Left lobe of liver (tissue), 2 donors: ENCODE results near the gene PICK1. TPM values are rescaled to one million over a fixed set of nuclear protein-coding genes. Genes with fewer than 3 reads are reported as not detected.
"Not testable (repeated sequence)": the region's sequence is repeated elsewhere in the genome, so short reads cannot be mapped to it uniquely, and the experiment has no call there.

Source experiments
- ATAC-seq: fragments of 200-7000 bp; cut with Tn5 transposase; one replicate; pipeline ENCODE4 v1.9.1; 2020; ENCODE audit warnings: mild to moderate bottlenecking, moderate library complexity
- DNase-seq: peaks from one replicate; pipeline ENCODE4 v3.0.0-alpha.2; 2020; ENCODE audit warnings: low spot score
- total RNA-seq: library from RNA; stranded (reverse); gene quantifications from one replicate; pipeline ENCODE4 v1.2.1, GENCODE V29; 2021
- donor health status: DM: no; HTN: no; CAD: no; lungs with moderate emphysema.
- donor health status: DM: no; HTN: yes; CAD: no.

PICK1 gene
- total RNA-seq, 1 donor from 2014 or later = 16.8 TPM

DNA sequence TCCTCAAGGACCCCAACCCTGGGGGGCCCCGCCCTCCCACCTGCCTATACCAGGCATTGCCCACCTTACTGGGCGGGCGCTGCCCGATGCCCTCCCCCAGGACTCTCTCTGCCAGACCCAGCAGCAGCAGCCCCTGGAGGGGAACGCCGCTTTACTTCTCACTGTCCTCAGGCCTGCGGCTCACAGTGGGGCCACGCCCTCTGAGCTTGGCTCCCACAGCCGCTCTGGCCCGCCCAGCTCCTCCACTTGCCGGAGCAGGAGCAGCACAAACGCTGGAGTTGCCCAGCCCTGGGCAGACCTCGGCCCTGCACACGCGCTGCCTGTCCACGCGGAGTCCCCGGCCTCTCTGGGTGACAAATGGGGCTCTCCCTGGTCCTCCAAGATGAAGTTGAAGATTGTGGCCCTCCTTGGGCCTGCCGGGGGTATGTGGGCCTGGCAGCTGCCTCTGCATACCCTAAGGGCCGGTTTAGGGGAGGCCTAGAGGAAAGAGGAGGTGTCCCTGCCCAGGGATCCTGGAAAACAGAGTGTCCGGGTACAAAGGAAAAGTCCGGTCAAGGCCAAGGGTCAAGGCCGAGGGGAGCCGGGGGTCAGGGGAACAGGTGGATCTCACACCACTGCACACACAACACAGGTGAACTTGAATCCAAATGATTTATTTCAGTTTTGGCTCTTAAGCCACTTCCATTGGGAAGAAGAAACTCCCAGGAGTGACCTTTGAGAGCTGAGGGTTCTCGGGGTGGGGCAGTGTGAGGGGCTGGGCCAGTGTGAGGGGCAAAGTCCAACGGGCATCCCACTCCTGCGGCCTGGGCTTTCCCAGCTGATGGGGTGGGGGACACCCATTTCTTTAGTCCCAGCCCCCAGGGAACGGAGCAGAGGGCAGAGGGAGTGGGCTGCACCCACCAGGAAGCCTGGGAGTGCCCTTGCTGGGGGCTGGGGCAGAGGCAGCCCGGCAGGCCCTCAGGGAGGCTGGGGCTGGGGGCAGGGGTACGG, 54.0 kb downstream of the PICK1 start:
- ATAC-seq (no peak), DNase-seq (no peak)

GRCh38 chr22:38111925-38112355, 54.7 kb downstream of the PICK1 start:
- ATAC-seq = no peak

DNA sequence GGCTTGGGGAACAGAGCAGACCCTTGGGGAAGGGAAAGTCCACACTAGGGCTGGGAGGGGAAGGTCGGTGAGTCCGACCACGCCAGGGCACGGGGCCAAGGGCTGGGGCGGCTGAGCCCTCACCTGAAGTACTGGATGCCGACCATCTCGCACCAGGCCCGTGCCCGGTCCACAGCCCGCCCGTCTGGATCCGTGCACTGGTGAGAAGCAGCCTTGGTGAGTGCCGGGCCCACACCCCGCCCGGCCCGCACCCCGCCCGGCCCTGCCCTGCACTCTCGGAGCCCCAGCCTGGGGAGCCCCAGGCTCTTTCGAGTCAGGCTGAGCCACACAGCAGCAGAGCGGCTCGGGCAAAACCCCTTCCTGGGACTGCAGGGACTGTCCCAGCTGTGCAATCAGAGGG, 55.2 kb downstream of the PICK1 start:
- no peak for ATAC-seq
- DNase-seq = no peak

More at GRCh38 chr22:38111925-38112355, 54.7 kb downstream of the PICK1 start:
- DNase-seq = no peak

DNA sequence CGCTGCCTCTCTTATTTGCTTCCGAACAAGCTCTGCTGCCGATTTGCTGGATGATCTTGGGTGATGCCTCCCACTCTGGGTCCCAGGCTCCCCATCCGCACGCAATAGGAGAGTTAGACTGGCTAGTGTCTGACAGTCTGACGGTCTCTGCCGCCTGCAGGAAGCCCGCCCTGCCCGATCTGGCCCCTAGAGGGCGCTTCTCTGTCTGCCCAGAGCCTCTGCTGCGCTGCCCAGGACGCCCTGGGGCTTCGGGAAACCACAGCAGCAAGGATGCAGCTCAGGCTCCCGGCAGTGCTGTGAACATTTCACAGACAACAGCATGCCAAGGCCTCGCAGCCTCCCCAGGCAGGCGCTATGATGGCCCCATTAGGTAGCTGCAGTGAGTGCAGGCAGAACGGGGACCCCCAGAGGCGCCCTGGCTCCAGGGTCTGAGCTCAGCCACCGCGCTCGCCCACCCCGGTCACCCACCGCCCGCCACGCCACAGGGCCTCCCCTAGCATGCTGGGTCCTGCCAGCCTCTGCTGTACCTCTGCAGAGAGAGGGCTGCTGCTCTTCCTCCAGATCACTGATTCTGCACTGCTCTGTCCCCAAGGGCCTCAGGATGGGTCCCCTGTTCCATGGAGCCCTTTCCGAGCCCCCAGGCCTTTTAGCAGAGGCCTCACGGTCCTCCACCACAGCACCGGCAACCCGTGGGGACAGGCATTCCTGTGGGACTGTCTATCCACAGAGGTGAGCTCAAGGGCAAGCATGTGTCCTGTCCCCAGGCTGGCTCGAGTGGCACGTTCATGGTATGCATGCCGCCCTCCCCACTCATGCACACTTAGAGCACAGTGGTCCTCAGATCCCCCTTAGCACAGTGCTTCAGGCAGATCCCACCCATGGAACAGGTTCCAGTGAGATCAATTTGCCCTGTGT, 57.5 kb downstream of the PICK1 start:
- DNase-seq (peak; percentile 86), ATAC-seq (peak; percentile 94)

- DNase-seq (no peak), ATAC-seq (no peak)
Observed at GRCh38 chr22:38115423-38116205, 58.4 kb downstream of the PICK1 start.

DNA sequence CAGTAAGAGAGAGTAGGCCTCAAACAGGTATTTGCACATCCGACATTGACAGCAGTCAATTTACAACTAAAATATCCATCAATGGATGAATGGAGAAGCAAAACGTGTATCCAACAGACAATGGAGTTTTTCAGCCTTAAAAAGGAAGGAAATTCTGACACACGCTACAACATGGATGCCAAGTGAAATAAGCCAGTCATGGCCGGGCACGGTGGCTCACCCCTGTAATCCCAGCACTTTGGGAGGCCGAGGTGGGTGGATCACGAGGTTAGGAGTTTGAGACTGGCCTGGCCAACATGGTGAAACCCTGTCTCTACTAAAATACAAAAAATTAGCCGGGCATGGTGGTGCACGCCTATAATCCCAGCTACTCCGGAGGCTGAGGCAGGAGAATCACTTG, 60.4 kb downstream of the PICK1 start:
- ATAC-seq, DNase-seq: not testable (repeated sequence)

- DNase-seq = no peak
- no peak for ATAC-seq
Observed at GRCh38 chr22:38118182-38118581, 61.0 kb downstream of the PICK1 start.

GRCh38 chr22:38118747-38119146, 61.5 kb downstream of the PICK1 start:
- not testable (repeated sequence) for ATAC-seq, DNase-seq

- DNase-seq (no peak), ATAC-seq (no peak)
Observed at GRCh38 chr22:38120359-38121110, 63.3 kb downstream of the PICK1 start.

DNA sequence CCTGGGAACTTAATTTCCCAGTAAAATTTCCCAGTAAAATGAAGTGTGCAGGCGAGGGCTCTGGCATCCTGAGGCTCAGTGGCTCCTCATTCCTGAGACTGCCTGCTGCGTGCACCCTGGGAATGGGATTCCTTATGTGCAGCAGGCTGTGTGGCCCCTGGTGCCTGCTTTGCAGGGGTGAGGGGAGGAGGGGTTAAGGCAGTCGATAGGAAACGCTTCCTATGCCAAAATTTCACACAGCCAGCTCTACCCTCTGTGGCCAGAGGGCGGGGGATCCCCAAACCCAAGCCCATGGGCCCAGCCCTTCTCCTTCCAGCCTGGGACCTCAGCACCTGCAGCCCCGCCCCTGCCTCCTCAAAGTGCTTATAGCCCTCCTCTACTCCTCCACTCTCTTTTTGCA, 65.4 kb downstream of the PICK1 start:
- no peak for DNase-seq
- no peak for ATAC-seq

GRCh38 chr22:38124236-38124974, 67.2 kb downstream of the PICK1 start:
- no peak for ATAC-seq
- DNase-seq = no peak

DNA sequence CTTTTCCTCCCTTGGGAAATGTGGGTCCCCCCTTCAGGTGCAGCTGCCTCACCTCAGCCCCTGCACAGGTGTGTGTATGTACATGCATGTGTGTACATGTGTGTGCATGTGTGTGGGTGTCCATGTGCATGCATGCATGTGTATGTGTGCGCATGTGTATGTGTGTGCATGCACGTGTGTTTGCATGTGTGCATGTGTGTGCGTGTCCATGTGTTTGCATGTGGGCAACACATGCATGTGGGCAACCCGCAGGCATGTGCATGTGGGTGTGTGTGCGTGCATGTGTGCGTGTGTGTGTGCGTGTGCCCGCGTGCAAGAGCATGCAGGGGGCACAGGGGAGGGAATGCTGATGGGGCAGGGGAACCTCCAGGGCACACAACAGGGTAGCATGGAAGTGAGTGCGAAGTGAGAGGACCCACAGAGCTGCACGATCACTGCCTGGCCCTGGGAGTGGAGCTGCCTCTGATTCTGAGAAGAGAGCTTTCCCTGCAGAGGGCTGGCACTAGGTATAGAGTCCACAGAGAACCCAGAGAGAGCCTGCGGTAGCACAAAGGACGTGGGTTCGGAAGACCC, 67.9 kb downstream of the PICK1 start:
- DNase-seq = no peak
- ATAC-seq = no peak

Other genes starting within 250 kb of the PICK1 start
- gene GCAT, start 249.5 kb upstream of the PICK1 start, total RNA-seq = 49.6 TPM
- gene GALR3, start 234.0 kb upstream of the PICK1 start, total RNA-seq = 0.65 TPM
- 9.7 TPM for gene ANKRD54, start 213.1 kb upstream of the PICK1 start, total RNA-seq
- 136 TPM for gene EIF3L, start 208.0 kb upstream of the PICK1 start, total RNA-seq
- gene MICALL1, start 151.1 kb upstream of the PICK1 start, total RNA-seq = 9.5 TPM
- 0.25 TPM for gene C22orf23, start 103.8 kb upstream of the PICK1 start, total RNA-seq
- 64.2 TPM for gene POLR2F, start 103.7 kb upstream of the PICK1 start, total RNA-seq
- gene SOX10, start 72.8 kb upstream of the PICK1 start, total RNA-seq = 0.30 TPM
- gene SLC16A8, start 26.8 kb downstream of the PICK1 start, total RNA-seq = not detected
- gene BAIAP2L2, start 53.3 kb downstream of the PICK1 start, total RNA-seq = 1.1 TPM
- gene PLA2G6, start 124.4 kb downstream of the PICK1 start, total RNA-seq = 32.1 TPM
- 2.5 TPM for gene MAFF, start 144.6 kb downstream of the PICK1 start, total RNA-seq
- 11.7 TPM for gene TMEM184B, start 215.6 kb downstream of the PICK1 start, total RNA-seq